Stimulated activated CD4-positive, alpha-beta T cell treated with anti-CD3 and anti-CD28 coated beads, Interleukin-4, amount 100 ng/mL, for 48 hours (primary cell): ENCODE data around the gene FADS1.
A peak's percentile ranks its signal among the peaks of the same experiment; 100 is the strongest.

Experiments
- DNase-seq, 2 donors: peaks; one replicate each; pipeline ENCODE4 v3.0.0-alpha.2; 2020; ENCODE audit warnings: low read depth in 2 of 2

Gene FADS1

DNA sequence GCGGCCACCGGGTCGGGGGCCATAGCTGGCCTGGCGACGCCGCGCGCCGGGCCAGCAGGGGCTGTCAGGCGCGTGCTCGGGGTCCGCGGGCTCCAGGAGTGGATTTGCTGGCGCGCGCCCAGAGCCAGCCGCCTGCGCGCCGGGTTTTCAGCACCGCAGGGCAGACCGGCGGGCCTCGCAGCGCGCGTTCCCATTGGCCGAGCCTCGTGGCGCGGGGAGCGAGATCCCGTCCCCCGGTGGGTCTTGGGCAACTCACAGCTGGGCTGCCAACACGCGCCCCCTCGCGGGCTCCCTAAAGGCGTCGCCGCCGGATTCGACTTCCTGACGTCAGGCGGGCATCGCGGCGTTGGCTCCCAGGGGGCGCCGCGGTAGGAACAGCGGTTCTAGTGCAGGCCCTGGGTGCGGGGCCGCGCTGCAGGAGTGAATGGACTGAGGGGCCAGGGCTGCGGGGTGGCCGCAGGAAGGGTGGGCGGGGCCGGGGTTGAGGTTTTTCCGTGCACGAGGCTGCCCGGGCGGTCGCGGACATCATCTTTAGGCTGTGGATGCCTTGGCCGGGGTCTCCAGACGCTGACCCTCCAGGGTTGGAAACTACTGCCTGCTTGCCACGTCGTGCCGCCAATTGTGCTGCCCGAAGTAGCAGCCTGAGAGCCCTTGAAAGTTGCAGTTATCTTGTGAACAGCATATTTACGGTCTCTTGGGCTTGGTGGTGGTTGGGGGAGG, at the start of gene FADS1:
FADS1 (minus strand) TSS at position 268 of the 720 bp plus-strand sequence; CDS start at position 194, 74 bp downstream.
- DNase-seq: peak; percentile 75 to 82

DNA sequence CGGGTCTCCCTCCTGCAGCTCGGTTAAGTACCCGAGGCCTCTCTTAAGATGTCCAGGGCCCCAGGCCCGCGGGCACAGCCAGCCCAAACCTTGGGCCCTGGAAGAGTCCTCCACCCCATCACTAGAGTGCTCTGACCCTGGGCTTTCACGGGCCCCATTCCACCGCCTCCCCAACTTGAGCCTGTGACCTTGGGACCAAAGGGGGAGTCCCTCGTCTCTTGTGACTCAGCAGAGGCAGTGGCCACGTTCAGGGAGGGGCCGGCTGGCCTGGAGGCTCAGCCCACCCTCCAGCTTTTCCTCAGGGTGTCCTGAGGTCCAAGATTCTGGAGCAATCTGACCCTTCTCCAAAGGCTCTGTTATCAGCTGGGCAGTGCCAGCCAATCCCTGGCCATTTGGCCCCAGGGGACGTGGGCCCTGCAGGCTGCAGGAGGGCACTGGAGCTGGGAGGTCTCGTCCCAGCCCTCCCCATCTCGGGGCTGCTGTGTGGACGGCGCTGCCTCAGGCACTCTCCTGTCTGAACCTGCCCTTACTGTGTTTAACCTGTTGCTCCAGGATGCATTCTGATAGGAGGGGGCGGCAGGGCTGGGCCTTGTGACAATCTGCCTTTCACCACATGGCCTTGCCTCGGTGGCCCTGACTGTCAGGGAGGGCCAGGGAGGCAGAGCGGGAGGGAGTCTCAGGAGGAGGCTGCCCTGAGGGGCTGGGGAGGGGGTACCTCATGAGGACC, 49.6 kb upstream of the FADS1 start:
- DNase-seq: no peak

DNA sequence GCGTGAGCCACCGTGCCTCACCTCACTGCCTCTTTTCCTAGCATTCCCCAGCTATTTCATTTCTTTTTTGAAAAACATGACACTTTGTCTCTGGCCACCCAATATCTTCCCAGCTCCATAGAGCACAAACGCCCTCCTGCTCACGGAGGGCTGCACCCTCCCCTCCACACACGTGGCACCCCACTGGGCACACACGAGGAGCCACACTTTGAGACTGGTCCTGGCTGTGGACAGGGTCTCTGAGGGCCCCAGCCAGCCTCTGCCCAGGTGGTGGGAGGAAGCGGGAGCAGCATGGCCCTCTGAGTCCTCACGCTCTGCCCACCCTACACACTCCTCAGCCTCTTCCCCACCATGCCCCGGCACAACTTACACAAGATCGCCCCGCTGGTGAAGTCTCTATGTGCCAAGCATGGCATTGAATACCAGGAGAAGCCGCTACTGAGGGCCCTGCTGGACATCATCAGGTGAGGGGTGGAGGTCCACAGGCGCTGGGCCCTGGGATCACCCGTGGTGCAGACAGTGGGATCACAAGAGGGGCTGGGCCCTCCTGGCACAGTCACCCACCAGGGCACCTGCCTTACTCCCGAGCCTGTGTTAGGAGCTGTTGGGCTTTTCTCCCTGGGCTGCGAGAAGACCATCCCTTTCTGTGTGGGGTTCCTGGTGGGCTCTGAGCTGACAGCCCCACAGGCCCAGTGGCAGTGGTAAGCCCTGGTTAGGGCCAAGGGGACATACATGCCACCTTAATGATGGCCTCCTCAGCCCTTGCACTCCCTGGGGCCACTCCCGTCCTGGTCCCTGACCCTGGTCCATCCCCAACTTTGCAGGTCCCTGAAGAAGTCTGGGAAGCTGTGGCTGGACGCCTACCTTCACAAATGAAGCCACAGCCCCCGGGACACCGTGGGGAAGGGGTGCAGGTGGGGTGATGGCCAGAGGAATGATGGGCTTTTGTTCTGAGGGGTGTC, 48.3 kb upstream of the FADS1 start:
- no peak for DNase-seq

DNA sequence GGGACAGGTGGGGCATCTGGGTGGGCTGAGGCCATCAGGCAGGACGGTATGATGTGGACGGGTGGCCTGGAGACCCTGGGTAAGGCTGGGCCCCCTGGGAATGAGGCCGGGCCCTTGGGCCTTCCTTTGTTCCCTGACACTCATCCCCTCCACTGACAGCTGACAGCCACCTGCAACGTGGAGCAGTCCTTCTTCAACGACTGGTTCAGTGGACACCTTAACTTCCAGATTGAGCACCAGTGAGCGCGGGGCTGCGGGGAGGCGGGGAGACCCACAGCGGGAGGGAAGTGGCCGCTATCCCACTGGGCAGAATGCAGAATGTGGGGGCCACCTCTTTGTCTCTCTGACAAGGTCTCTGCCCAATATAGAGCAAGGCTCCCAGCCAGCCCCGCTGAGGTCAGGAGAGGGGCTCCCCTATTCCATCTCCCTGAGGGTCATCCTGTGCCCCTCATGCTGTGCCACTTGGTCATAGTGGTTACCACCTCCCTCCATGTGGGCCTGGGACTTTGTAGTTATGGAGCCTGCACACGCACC, 46.8 kb upstream of the FADS1 start:
- no peak for DNase-seq

DNA sequence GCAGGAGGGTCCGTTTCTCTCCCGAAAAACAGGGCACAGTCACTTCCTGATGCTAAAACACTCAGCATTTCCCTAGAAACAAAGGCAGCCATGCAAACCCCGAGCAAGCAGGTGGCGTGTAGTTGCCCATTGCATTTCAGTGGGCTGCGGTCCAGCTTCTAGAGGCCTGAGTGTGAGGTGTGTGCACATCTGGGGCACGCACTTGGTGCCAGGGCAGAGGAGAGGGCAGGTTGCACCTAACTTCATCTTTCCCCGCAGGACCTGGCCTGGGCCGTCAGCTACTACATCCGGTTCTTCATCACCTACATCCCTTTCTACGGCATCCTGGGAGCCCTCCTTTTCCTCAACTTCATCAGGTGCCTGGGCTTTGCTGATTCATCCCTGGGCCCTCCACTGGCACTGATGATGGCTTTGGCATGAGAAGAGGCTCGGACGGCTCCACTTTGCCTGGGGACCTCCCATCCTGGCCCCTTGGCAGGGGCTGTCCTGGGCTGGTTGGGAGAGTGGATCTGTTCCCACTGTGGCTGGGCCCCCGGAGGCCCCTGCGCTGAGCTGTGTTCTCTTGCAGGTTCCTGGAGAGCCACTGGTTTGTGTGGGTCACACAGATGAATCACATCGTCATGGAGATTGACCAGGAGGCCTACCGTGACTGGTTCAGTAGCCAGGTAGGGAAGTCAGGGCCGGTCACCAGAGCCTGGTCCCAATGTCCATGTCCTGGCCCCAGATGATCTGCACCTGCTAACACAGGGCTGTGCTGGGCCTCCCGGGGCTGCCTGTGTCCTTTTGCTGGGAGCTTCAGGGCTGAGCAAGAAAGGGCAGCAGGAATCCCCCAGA, 46.1 kb upstream of the FADS1 start:
- no peak for DNase-seq

DNA sequence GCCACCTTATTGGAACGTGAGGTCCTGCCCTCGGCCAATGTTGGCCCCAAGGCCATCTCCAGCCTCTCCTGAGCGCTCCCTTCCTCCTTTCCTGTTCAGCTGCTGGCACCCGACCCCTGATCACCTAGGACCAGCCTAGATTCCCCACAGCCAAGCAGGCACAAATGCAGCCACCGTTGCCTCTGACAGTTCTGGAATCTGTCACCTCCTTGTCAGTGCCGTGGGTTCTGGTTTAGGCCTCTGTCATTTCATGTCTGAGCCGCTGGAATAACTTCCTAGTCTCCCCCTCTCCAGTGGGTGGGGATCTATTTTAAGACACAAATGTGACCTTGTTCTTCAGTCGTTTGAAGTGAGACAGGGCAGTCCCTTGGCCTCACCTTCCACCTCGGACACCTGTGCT, 44.8 kb upstream of the FADS1 start:
- DNase-seq: no peak

DNA sequence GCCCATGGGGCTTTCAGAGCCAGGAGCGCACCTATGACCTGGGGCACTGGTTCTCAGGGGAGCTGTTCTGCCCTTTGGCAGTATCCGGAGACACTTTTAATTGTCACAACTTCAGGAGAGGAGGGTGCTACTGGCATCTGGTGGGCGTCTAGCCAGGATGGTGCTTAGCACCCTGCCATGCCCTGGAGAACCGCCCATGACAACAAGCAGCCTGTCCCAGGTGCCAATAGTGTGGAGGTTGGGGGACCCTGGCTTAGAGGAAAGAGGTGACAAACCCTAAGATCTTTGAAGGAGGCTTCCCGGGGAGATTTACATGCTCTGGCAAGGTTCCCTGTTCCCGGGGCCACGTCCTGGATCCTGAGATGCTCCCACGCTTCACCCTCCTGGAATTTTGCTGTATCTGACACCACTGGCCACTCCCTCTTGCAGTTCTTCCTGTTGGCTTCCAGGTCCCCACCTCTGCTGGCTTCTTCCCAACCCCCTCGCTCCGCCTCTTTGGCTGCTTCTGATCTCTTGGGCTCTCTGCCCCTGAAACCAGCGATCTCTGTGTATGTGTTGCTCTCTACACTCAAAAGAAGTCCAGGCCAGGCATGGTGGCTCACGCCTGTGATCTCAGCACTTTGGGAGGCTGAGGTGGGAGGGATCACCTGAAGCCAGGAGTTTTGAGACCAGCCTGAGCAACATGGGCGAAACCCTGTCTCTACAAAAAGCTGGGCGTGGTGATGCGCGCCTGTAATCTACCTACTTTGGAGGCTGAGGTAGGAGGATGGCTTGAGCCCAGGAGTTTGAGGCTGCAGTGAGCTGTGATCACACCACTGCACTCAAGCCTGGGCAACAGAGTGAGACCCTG, 43.5 kb upstream of the FADS1 start:
- DNase-seq: no peak

DNA sequence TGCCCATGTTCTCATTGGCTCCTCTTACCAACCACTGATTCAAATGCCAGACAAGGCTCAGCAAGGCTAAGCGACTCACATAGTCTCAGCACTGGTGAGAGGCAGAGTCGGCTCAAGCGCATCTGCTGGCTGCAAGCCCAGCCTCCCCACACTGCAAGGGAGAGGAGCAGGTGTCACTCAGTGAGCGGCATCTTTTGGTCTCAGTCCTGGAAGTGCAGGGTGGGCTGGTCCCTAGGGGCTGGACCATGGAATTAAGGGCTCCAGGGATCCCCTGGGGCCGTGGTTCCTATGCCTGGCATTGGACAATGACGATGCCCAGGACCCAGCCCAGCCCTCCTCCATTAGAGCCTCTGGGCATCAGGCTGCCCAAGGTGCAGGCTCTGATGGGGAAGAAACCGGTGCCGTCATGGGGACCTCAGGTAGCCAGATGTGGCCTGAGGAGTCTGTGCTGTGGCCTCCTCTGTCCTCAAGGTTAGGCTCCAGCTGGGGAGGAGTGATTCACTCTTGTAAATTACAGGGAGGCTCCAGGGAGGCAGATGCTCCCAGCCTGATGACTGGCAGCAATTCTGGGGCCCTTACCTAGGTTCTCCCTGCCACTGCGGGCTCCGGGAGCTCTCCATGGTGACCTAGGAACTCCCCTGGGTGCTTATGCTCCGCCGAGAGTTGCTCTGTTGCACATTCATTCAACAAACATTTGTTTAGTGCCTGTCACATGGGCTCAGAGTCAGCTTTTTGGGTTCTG, 39.3 kb upstream of the FADS1 start:
- no peak for DNase-seq

DNA sequence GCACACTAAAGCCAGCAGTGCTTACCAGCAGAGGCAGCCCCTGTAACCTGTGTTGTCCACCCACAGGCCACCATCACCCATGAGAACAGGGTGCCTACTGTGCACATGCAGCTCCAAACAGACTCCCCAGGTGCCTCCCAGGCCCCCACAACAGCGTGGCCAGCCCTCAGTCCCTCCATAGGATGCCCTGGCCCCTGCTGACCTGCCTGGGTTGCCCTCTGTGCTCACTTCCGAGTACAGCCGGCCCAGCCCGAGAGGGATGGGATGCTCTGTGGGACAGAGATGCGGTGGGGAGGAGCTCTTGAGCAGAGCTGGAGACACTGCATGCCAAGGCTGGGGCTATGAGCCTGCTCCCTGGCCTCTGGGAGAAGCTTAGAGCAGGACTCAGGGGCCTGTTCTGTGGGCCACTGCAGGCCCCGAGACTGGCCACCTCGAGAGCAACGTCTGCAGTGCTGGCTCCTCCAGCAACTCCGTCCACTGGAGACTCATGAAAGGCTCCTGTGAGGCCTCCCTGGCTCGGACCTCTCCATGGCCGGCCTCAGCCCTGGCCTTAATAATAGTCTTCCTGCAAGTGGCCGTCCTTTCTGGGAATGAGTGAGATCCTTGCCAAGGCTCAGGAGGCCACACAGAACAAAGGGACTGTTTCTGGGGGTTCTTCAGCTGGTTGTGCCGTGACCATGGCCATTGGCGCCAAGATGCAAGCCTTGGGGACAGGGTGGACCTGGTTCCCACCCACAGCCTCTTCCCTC, 38.3 kb upstream of the FADS1 start:
- no peak for DNase-seq

DNA sequence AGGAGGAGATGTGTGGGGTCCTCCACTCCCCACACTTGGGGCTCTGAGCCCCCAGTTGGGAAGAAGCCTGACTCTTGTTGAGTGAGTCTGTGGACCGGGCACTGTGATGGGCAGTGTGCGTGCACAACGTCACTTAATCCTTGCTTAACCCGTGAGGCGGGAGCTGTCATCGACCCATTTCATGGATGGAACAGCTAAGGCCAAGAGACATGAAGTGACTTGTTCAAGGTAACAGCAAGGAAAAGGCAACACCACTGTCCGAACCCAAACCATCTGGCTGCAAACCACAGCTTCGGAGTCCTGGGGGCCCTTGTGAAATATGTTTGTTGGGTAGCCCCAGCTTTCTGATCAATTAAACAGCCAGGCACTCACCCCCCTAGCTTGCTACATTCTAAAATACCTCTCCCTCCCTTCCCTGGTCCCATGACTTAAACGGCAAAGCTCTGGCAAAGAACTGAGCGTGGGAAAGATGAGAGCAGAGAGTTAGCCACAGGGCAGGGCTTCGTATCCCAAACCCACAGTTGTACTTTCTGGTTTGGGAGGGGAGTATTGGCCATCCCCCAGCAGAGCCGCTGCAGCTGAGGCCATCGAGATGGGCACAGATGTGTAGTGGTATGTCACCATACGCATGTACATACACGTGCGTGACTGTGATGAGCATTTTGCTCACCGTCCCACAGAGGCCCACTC, 37.5 kb upstream of the FADS1 start:
- no peak for DNase-seq

DNA sequence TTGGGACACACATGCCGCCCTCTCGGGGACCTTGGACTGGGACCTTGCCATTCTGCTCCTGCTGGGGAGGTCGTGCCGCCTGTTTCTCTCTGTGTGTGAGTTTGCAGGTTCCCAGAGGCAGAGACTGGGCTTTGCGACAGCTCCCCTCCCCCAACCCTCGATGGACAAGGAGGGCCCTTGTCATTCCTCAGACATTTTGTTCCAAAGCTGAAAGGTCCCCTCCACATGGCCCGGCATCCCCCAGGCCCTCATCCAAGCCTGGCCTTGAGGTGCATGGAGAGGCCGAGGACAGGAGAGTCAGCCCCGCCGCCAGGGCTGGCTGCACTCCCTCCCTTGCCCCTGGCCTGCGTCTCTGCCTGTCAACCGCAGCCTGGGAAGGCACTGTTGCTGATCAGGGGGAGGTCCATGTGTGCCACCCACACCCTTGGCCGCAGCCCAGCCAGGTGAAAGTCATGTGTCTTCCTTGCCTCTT, 36.9 kb upstream of the FADS1 start:
- DNase-seq: no peak

DNA sequence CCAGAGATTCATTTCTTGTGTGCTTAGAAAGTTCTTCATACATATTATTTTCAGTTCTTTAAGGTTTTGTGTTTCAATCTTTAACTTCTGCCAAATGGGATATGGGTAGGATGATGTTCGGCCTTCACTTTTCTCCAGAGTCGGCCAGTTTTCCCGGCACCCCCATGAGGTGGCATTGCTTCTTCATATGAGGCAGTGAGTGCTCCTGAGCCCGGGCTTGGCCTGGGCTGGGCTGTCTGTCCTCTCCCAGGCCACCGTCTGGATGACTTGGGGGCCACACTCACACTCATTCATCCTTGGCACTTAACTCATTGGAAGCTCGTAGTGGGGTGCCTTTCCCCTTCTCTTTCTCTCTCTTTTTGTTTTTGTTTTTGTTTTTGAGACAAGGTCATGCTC, 35.1 kb upstream of the FADS1 start:
- no peak for DNase-seq

DNA sequence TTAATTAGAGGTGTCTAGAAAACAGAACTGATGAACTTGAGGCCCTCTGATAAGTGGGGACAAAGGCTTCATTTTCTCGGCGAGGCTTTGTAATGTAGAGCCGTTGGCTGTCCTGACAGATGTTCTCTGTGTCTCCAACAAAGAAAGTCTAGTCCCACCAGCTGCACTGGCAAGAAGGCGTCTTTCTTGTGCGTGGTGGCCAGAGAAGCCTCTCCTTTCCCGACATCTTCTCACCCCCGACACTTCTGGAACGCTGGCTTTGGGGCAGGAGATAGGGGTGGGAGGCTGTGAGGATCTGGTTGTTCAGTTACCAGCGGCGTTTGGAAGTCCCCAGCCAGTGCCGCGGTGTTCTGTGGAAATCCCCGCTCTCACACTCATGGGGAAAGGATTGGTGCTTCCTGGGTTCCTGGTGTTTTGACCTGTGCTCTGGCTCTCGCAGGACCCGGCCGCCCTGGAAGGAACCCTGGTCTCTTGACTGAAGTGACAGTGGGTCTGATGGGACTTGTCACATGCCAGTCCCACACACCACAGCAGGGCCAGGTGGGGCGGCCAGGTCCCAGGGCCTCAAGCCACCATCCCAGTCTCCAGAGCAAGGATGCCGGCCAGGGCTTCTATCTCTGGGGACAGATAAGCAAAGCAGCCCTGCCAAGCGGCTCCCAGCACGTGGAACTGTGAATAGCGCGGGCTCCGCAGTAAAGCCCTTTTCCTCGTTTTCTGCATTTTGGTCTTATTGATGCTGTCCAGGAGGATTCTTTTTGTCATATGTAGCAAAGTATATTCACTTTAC, 34.5 kb upstream of the FADS1 start:
- DNase-seq: no peak

DNA sequence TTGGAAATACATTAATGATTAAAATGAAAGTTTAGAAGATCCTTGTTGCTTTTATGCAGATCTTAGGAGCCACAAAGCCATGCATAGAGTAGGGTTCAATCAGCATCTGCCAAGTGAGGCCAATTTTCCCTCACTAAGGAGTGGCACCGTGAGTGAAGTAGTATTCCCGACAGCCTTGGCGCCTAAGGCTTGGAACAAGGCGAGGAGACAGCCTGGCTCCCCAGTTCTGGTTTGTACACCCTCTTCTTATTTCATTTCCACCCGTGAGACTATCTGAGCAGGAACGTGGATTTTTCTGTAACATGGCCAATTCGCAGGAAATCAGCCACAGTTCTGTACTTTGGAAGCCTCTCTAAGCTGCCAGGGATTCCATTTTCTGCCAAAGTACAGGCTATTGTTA, 33.9 kb upstream of the FADS1 start:
- DNase-seq: no peak

DNA sequence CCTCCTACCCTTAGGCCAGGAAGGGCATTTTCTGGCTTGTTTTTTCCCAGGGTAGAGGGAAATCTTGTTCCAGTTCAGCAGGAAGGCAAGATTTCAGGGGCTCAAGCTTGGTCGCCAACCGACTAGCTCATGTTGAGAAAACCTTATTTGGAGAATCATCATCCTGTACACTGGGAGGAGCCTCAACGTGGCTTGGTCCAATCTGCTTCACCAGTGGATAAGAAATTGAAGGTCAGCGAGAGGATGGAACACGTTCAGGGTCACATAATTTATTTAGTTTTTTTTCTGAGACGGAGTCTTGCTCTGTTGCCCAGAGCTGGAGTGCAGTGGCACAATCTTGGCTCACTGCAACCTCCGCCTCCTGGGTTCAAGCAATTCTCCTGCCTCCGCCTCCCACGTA, 31.8 kb upstream of the FADS1 start:
- no peak for DNase-seq

DNA sequence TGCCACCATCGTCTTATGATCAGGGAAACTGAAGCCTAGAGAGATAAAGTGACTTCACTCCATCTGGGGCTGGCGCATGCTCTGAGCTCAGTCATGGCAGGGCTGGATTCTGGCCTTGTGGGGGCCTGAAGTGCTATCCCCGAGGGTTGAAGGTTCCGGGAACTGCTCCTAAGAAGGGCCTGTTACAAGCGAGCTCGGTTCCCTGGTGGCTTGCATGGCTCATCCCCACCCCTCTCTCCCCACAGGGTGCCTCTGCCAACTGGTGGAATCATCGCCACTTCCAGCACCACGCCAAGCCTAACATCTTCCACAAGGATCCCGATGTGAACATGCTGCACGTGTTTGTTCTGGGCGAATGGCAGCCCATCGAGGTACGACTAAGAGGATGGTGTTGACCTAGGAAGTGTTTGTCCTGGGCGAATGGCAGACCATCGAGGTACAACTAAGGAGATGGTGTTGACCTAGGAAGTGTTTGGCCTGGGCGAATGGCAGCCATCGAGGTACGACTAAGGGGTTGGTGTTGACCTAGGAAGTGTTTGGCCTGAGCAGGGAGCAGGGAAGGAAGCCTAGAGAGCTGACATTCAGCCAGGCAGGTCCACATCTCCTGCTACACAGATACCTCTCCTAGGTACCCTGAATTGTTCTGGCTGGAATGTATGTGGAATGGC, 31.2 kb upstream of the FADS1 start:
- no peak for DNase-seq
